Right lobe of liver (tissue), 4 donors: ENCODE results near the gene IGF2BP3.

Experiments
- CTCF ChIP-seq, 4 donors: fragments of 200-600 bp in 3 of 4; fragments of 450-650 bp in 1 of 4; IDR thresholded peaks; one replicate each; pipeline versions ENCODE4 v1.5.1 to v1.8.0; 2016 to 2022; ENCODE audit warnings: antibody characterized with exemption in 4 of 4, mild to moderate bottlenecking in 2 of 4
- POLR2A ChIP-seq: fragments of 450-650 bp; IDR thresholded peaks from one replicate; pipeline ENCODE4 v1.6.1; 2017; ENCODE audit warnings: antibody characterized with exemption, mild to moderate bottlenecking
- donor health status: DM: no; HTN: no; CAD: no.
- donor health status: DM: no; HTN: no; CAD: no.
- donor health status: DM: no; HTN: yes; CAD: no.

GRCh38 chr7:23276376-23276775 is 193.9 kb downstream of the IGF2BP3 start:
- TF ChIP-seq POLR2A = no peak
- peak in 1 of 4 donors; percentile 8 for TF ChIP-seq CTCF (IDR thresholded peaks at IDR 0.05)
